ENCODE data around the gene RBBP4. TPM values are rescaled to one million over a fixed set of nuclear protein-coding genes. Genes with fewer than 3 reads are reported as not detected.
"Not testable (repeated sequence)": the region's sequence is repeated elsewhere in the genome, so short reads cannot be mapped to it uniquely, and the experiment has no call there.

RBBP4 gene
- polyA plus RNA-seq, 1 donor from 2014 or later, result 270 TPM

- H3K4me2 ChIP-seq (ENCODE audit: low read length), result no peak overlapping the region
- H4K20me1 ChIP-seq (ENCODE audit: insufficient read depth), result no peaks in the 10 kb centered on the region
- H3K27ac ChIP-seq (ENCODE audit: low read length), result no peak overlapping the region
- no peak overlapping the region for H2AFZ ChIP-seq (ENCODE audit: low read depth, low read length)
- H3K9me2 ChIP-seq (ENCODE audit: insufficient read depth, low read length), result no peaks in the 10 kb centered on the region
- H3K27me3 ChIP-seq (ENCODE audit: insufficient read depth, low read depth, low read length), result peaks cover under 1% of the 10 kb centered on the region
- no peaks in the 10 kb centered on the region for H3K36me3 ChIP-seq (ENCODE audit: insufficient read depth, low read length)
- no peaks in the 10 kb centered on the region for H3K9me3 ChIP-seq (ENCODE audit: low read length)
- H3K9ac ChIP-seq (ENCODE audit: low read length), result no peak overlapping the region
- no peak overlapping the region for H3K4me3 ChIP-seq (ENCODE audit: low read length)
- TF ChIP-seq SMC3 (conservative IDR thresholded peaks at IDR 0.05; ENCODE audit: poor library complexity) (no peak), TAF1 (IDR thresholded peaks at IDR 0.05; ENCODE audit: low read depth) (no peak), MXI1 (conservative IDR thresholded peaks at IDR 0.05; ENCODE audit: poor library complexity, severe bottlenecking) (no peak), EZH2 (IDR thresholded peaks at IDR 0.05; ENCODE audit: borderline replicate concordance, insufficient read depth, low read length, poor library complexity, severe bottlenecking) (no peak), CTCF (IDR thresholded peaks at IDR 0.05; ENCODE audit: poor library complexity, severe bottlenecking) (no peak), REST (IDR thresholded peaks at IDR 0.05; ENCODE audit: borderline replicate concordance) (no peak), POLR2AphosphoS5 (IDR thresholded peaks at IDR 0.05) (no peak), EP300 (conservative IDR thresholded peaks at IDR 0.05; ENCODE audit: poor library complexity, severe bottlenecking) (no peak), RAD21 (conservative IDR thresholded peaks at IDR 0.05) (no peak)
- H3K79me2 ChIP-seq (replicated peaks; ENCODE audit: insufficient read depth, low read length), result no peaks in the 10 kb centered on the region
- H3F3A ChIP-seq (ENCODE audit: insufficient read depth, low read length, poor library complexity, severe bottlenecking), result no peaks in the 10 kb centered on the region
Measured at GRCh38 chr1:32696041-32696440, 45.0 kb downstream of the RBBP4 start.

GRCh38 chr1:32696996-32697395, 46.0 kb downstream of the RBBP4 start:
- H3K4me3 ChIP-seq (ENCODE audit: low read length); H3K27ac ChIP-seq (ENCODE audit: low read length); H3K36me3 ChIP-seq (ENCODE audit: insufficient read depth, low read length); H3K9me3 ChIP-seq (ENCODE audit: low read length); H3K9me2 ChIP-seq (ENCODE audit: insufficient read depth, low read length); H3K9ac ChIP-seq (ENCODE audit: low read length); H3F3A ChIP-seq (ENCODE audit: insufficient read depth, low read length, poor library complexity, severe bottlenecking); H3K4me2 ChIP-seq (ENCODE audit: low read length); H4K20me1 ChIP-seq (ENCODE audit: insufficient read depth); H2AFZ ChIP-seq (ENCODE audit: low read depth, low read length); H3K79me2 ChIP-seq (replicated peaks; ENCODE audit: insufficient read depth, low read length): not testable (repeated sequence)
- peaks cover 10% of the 10 kb centered on the region for H3K27me3 ChIP-seq (ENCODE audit: insufficient read depth, low read depth, low read length)

GRCh38 chr1:32701421-32701911, 50.5 kb downstream of the RBBP4 start:
- Histone ChIP-seq H3K9me3 (ENCODE audit: low read length) (no peaks in the 10 kb centered on the region), H4K20me1 (ENCODE audit: insufficient read depth) (no peaks in the 10 kb centered on the region), H3K79me2 (replicated peaks; ENCODE audit: insufficient read depth, low read length) (no peaks in the 10 kb centered on the region), H3K27ac (ENCODE audit: low read length) (no peak overlapping the region), H3K36me3 (ENCODE audit: insufficient read depth, low read length) (no peaks in the 10 kb centered on the region), H3K9me2 (ENCODE audit: insufficient read depth, low read length) (no peaks in the 10 kb centered on the region), H3K27me3 (ENCODE audit: insufficient read depth, low read depth, low read length) (peaks cover 30% of the 10 kb centered on the region), H2AFZ (ENCODE audit: low read depth, low read length) (no peak overlapping the region), H3F3A (ENCODE audit: insufficient read depth, low read length, poor library complexity, severe bottlenecking) (no peaks in the 10 kb centered on the region), H3K4me3 (ENCODE audit: low read length) (no peak overlapping the region), H3K9ac (ENCODE audit: low read length) (no peak overlapping the region), H3K4me2 (ENCODE audit: low read length) (no peak overlapping the region)
- TF ChIP-seq MXI1 (conservative IDR thresholded peaks at IDR 0.05; ENCODE audit: poor library complexity, severe bottlenecking) (no peak), REST (IDR thresholded peaks at IDR 0.05; ENCODE audit: borderline replicate concordance) (no peak), EZH2 (IDR thresholded peaks at IDR 0.05; ENCODE audit: borderline replicate concordance, insufficient read depth, low read length, poor library complexity, severe bottlenecking) (no peak), CTCF (IDR thresholded peaks at IDR 0.05; ENCODE audit: poor library complexity, severe bottlenecking) (no peak), EP300 (conservative IDR thresholded peaks at IDR 0.05; ENCODE audit: poor library complexity, severe bottlenecking) (no peak), SMC3 (conservative IDR thresholded peaks at IDR 0.05; ENCODE audit: poor library complexity) (no peak)
